ENCODE measurements around the gene TSG101. TPM values are rescaled to one million over a fixed set of nuclear protein-coding genes. Genes with fewer than 3 reads are reported as not detected.

Gene TSG101
- total and polyA plus RNA-seq, 4 donors = 29.7 to 53.1 (median 37.8) TPM

GRCh38 chr11:18491924-18492323 is 34.8 kb downstream of the TSG101 start:
- no peak overlapping the region for H3K27ac ChIP-seq (ENCODE audit: low read depth in 1 of 2, low read length in 2 of 2)

GRCh38 chr11:18490736-18491485 is 35.8 kb downstream of the TSG101 start:
- Histone ChIP-seq H3K27me3 (ENCODE audit: control insufficient read depth in 4 of 4, insufficient read depth in 4 of 4, low read length in 3 of 4) (no peaks in the 10 kb centered on the region), H3K4me1 (ENCODE audit: control insufficient read depth in 4 of 4, insufficient read depth in 4 of 4, low read length in 3 of 4) (no peaks in the 10 kb centered on the region), H3K27ac (ENCODE audit: low read depth in 1 of 2, low read length in 2 of 2) (no peak overlapping the region), H3K4me3 (ENCODE audit: low read depth in 1 of 3, low read length in 3 of 3) (no peak overlapping the region), H3K9ac (ENCODE audit: low read depth in 1 of 2, low read length in 2 of 2) (no peak overlapping the region), H3K9me3 (ENCODE audit: control insufficient read depth in 4 of 4, low read length in 3 of 4) (no peaks in the 10 kb centered on the region), H3K36me3 (ENCODE audit: control insufficient read depth in 4 of 4, insufficient read depth in 3 of 4, low read depth in 1 of 4, low read length in 3 of 4) (peaks cover 0 to 46% (median 21%) of the 10 kb centered on the region in 4 donors)
- TF ChIP-seq CTCF (IDR thresholded peaks at IDR 0.05; ENCODE audit: low read depth, low read length, missing input control) = no peak
- TF ChIP-seq JUND (IDR thresholded peaks at IDR 0.05) = no peak
- TF ChIP-seq ZBTB33 (IDR thresholded peaks at IDR 0.05) = no peak
- TF ChIP-seq YY1 (IDR thresholded peaks at IDR 0.05) = no peak
- TF ChIP-seq HNF4G (IDR thresholded peaks at IDR 0.05) = no peak
- TF ChIP-seq MAX (IDR thresholded peaks at IDR 0.05) = no peak
- no peak for TF ChIP-seq RAD21 (IDR thresholded peaks at IDR 0.05)
- no peak for TF ChIP-seq RXRA (IDR thresholded peaks at IDR 0.05)
- TF ChIP-seq HNF4A (conservative IDR thresholded peaks at IDR 0.05) = no peak
- TF ChIP-seq ATF3 (IDR thresholded peaks at IDR 0.05) = no peak
- no peak for TF ChIP-seq FOXA2 (IDR thresholded peaks at IDR 0.05)
- no peak for TF ChIP-seq EGR1 (IDR thresholded peaks at IDR 0.05; ENCODE audit: low read depth in 2 of 2)
- no peak for TF ChIP-seq FOXA1 (IDR thresholded peaks at IDR 0.05)
- no peak for TF ChIP-seq REST (IDR thresholded peaks at IDR 0.05)
- TF ChIP-seq SP1 (IDR thresholded peaks at IDR 0.05) = no peak
- DNase-seq (ENCODE audit: low spot score) = no peak
- WGBS = 96% methylated on average over 15 of the region's 15 CpGs

More at GRCh38 chr11:18491924-18492323, 34.8 kb downstream of the TSG101 start:
- TF ChIP-seq JUND (IDR thresholded peaks at IDR 0.05) (no peak), ATF3 (IDR thresholded peaks at IDR 0.05) (no peak)
- H3K9ac ChIP-seq (ENCODE audit: low read depth in 1 of 2, low read length in 2 of 2) = no peak overlapping the region
- H3K9me3 ChIP-seq (ENCODE audit: control insufficient read depth in 4 of 4, low read length in 3 of 4) = no peaks in the 10 kb centered on the region
- no peaks in the 10 kb centered on the region for H3K4me1 ChIP-seq (ENCODE audit: control insufficient read depth in 4 of 4, insufficient read depth in 4 of 4, low read length in 3 of 4)
- 97% methylated on average over 2 of the region's 2 CpGs for WGBS
- DNase-seq (ENCODE audit: low spot score) = no peak
- no peak overlapping the region for H3K4me3 ChIP-seq (ENCODE audit: low read depth in 1 of 3, low read length in 3 of 3)
- H3K27me3 ChIP-seq (ENCODE audit: control insufficient read depth in 4 of 4, insufficient read depth in 4 of 4, low read length in 3 of 4) = no peaks in the 10 kb centered on the region
- H3K36me3 ChIP-seq (ENCODE audit: control insufficient read depth in 4 of 4, insufficient read depth in 3 of 4, low read depth in 1 of 4, low read length in 3 of 4) = peaks cover 0 to 43% (median 19%) of the 10 kb centered on the region in 4 donors

All from liver (tissue), 9 donors.